ENCODE data around the gene GAB1.
"Not testable (repeated sequence)": the region's sequence is repeated elsewhere in the genome, so short reads cannot be mapped to it uniquely, and the experiment has no call there.

Gene GAB1

DNA sequence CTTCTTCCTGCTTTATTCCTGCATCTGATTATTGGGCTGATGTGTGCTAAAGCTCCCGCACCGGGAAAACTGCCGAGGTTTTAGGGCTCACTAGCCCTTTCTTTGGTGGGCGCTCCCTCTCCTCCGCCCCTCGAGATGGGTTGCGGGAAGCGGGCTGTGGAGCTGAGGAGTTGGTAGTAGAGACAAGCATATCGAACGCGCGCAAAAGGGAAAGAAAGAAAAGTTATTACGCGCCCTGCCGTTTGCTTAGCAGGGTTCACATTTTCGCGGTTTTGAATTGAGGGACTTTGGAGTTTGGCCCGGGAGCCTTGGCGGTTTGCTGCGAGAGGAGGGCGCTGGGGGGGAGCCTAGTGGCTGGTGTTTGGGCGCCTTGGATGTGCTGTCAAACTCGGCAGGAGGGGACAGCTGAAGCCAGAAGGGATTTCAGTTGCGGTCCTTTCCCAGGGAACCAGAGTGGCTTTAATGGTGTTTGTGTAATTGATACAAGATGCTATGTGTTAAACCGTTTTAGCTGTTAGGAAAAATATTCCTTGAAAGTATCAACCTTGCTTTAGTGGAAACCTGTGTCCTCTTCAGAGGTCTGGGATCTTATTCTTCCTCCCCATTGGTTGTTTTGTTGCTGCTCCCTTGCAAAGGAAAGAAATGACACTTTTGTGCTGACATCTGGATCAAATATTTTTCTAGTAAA lies 1.1 kb downstream of the GAB1 start:
- DNase-seq (ENCODE audit: low read depth in 2 of 3, low spot score in 2 of 3): no peak

DNA sequence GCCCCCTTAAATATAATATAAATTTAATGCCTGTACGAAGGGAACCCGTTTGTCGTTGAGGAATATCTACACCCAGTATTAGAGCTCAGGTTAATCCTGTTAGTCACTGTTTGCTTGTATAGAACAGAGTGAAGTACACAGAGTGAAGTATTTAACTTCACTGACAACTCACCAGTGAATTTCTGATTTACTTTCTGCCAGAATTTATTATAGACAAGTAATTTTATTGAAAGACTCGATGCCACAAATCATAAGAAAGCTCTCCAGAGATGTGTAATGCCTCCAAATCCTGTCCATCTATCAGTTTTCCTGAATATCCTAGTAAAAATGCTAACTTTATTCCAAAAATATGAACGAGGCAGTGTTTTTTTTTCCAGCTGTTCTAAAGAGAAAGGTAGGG lies 1.6 kb downstream of the GAB1 start:
- no peak for DNase-seq (ENCODE audit: low read depth in 2 of 3, low spot score in 2 of 3)

DNA sequence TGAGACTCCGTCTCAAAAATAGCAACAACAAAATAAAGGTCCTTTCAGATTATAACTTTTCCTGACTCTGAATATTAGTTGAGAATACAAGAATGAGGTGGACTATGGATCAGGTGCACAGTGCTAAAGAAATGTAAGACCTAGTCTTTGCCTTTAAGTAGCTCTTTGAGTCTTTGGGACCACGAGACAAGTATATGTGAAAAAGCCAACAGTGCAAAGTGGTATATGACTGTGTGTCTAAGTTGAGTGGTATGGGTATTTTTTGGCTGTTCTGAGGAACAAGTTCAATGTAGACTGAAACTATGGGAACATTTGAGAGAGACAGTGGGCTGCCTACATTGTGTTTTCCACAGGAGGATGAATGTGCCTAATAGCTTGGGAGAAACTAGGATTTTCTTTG lies 2.8 kb downstream of the GAB1 start:
- DNase-seq (ENCODE audit: low read depth in 2 of 3, low spot score in 2 of 3): no peak

DNA sequence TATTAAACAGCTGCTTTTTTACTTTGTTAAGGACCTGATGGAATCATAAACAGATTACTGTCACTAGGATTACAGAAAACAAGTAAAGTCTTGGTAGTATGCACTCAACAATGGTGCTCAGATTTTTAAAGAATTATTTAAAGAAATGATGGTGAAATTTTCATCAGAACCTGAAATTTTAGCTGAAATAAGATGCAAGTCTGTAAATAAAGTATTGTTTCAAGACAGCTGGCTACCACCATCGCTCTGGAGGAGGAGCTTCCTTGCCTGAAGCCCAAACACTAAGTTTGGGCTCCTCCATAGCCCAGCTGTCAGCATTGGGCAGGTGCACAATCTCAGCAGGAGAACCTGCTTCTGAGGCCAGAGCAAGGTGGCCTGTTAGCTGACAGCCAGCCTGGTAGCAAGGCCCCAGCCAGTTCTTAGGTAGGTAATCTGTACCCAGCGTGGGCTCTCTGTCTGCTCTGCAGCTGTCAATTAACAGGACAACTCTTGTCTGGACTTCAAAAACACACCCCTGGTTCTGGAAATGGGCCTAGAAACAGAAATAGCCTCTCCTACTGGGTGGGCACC lies 4.6 kb downstream of the GAB1 start:
- no peak for DNase-seq (ENCODE audit: low read depth in 2 of 3, low spot score in 2 of 3)

DNA sequence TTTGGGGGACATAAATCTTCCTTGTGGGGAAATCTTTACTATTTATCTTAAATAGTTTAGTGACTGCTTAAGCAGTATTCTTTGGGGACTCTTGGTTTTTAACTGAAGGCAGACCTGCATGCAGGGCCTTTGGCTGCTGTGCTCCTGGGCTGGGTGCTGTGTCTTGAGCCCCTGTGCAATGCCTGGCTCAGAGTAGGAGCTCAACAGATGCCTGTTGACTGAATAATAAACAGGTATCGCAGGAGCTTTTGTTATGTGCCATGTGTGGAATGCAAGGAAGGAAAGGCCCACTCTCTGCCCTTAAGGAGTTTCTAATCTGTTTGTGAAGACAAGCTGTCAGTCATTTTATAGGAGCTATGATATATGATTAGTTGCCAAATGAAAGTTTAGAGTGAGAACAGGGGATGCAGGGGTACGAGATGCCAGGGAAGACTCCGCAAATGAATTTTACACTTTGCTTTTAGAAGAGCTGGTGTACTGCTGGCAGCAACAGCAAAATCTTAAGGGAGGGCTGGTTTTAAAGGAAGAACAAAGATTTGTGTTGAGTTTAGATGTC lies 6.7 kb downstream of the GAB1 start:
- no peak for DNase-seq (ENCODE audit: low read depth in 2 of 3, low spot score in 2 of 3)

DNA sequence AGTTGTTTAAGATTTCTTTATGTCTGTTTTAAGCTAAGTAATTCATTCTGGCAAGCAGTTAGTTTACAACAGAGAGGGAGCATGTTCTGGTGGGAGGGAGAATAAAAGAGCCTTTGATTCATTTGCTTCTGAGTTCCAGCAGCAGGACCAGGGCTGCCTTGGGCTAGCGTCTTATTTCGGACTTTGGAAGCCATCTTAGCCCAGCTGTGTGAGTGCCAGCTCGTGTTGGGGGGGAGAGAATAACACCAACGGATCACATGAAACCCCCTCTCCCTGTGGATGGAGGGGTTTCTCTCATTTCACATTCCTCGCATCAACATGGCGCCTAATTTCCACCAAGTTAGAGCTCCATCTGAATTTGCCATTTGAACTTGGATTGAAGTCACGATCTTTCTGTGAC lies 7.4 kb downstream of the GAB1 start:
- no peak for DNase-seq (ENCODE audit: low read depth in 2 of 3, low spot score in 2 of 3)

DNA sequence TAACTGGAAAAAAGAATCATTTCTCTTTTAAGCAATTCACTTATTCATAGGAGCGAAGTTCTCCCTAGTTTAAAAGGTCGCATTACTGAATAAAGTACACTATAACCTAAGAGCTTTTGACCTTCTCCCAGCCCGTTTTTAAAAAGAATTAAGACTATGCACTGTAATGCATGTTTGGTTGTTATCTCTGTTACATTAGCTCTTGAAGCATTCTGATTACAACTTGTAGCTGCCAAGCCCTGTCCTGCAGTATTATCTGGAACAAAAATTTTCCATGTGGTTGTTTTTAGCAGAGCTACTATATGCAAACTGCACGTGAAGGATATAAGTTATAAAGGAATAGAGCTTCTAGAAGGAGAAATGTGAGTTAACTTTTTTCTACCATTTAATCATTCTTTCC lies 8.1 kb downstream of the GAB1 start:
- DNase-seq (ENCODE audit: low read depth in 2 of 3, low spot score in 2 of 3): no peak

DNA sequence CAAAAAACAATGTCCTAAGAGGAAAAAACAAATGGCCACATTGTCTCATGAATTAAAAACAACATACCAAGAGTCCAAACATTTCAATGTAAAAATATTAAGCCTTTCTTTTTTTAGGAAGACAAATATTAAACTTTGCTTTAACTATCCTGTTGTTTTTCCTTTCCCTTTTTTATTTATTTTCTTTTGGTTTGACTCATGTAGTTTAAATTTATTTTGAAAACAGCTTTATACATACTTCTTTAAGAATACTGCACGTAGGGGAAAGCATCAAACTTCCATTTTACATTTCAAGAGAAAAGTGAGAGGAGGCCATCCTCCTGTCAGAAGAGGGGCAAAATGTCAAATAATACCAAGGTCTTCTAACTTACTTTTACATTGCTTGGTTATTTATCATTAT lies 8.7 kb downstream of the GAB1 start:
- no peak for DNase-seq (ENCODE audit: low read depth in 2 of 3, low spot score in 2 of 3)

DNA sequence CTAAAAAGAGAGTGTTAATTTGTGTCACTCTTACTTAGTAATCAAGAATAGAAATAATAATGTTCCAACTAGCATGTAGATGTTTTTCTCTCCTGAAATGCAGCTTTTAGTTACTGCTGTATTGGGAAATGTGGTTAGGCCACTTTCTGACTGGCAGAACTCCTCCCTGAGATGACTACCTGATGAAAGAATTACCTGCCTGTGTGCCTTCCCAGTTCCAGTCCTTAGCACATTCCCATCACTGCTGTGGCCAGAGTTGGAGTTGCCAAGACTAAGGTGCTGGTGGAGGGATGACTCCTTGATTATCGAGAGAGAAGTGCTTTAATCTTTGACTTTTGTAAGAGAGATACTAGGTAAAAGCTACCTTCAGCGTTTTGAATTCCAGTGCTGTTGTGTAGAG lies 9.5 kb downstream of the GAB1 start:
- DNase-seq (ENCODE audit: low read depth in 2 of 3, low spot score in 2 of 3): no peak

DNA sequence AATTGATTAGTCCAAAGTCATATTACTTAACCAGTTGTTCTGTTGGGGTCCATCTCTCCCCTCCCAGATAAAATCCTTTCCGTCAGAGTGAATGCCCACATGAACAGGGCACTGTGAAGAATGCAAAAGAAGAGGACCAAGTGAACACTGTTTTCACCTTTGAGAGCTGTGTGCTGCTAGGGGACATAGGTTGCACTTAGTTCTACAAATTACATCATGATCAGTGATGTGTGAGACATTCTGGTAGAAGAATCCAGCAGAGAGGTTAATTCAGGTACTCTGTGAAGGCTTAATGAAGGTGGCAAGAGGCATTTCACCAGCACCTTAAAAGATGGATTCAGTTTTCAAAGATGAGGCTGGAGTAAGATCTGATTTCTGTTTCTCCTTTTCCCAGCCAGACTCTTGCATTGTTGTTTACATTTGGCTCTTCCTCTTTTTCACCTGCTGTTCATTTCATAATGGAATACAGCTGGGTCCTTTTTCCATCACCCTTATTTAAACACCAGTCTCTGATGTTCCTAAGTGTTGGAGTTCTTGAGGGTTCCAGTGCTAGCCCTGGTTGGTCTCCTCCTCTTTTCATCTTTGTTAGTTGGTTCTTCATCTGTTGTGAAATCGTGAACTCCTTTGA lies 10.9 kb downstream of the GAB1 start:
- DNase-seq (ENCODE audit: low read depth in 2 of 3, low spot score in 2 of 3): no peak

DNA sequence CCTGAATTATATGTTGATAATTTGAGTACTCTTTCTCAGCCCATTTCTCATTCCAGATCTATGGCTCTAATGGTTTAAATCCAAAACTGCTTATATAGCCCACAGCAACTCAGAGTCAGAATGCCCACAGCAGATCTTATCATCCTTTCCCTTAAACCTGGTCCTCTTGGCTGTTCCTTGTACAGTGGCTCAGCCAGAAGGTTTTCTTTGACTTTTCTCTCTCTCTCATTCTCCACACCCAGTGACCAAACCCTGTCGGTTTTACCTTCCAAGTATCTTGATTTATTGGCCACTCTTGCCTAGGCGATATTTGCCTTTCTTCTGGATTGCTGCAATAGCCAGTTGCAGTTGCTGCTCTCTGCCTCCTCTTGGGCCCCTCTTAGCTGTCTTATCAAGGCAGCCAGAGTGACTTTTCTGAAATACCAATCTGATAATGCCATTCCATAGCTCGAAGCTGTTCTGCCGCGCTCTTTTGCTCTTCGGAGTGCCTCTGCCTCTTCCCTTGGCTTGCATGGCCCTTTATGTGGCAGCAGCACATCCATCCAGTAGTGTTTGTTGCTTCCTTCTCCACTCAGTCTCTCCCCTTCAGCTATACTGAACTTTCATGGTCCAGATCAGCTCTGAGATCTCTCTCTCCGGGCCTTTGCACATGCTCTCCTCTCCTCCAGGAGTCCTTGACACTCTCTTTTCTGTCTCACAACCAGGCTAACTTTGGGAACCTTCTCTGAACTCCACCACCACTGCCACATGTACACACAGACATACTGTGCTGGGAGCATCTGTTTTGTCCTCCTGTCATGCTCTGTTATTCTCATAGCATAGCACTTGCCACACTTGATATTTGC lies 11.8 kb downstream of the GAB1 start:
- DNase-seq (ENCODE audit: low read depth in 2 of 3, low spot score in 2 of 3): no peak

DNA sequence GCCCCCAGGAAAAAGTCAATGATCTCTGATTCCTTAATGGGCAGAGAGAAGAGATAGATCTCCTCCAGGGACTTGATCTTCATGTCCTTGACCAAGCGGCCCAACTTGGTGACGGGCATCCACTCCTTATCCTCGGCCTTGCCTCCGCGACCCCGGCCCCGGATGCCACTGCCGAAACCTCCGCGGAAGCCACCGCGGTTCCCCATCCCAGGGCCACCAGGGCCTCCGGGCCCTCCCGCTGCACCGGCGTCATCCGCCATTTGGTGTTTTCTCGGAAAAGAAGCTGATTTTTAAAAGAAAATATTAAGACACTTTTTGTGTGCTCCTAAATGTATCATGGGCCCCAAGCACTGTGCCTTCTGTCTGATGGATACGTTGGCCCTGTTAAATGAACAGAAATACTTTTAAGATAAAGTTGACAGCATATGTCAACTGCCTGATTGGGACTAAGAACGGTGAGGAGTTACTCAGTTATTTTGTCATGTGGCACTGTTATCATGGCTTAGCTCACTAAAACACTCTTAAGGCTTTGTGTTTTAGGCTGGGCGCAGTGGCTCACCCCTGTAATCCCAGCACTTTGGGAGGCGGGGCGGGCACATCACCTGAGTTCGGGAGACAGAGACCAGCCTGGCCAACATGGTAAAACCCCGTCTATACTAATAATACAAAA lies 13.3 kb downstream of the GAB1 start:
- not testable (repeated sequence) for DNase-seq (ENCODE audit: low read depth in 2 of 3, low spot score in 2 of 3)

DNA sequence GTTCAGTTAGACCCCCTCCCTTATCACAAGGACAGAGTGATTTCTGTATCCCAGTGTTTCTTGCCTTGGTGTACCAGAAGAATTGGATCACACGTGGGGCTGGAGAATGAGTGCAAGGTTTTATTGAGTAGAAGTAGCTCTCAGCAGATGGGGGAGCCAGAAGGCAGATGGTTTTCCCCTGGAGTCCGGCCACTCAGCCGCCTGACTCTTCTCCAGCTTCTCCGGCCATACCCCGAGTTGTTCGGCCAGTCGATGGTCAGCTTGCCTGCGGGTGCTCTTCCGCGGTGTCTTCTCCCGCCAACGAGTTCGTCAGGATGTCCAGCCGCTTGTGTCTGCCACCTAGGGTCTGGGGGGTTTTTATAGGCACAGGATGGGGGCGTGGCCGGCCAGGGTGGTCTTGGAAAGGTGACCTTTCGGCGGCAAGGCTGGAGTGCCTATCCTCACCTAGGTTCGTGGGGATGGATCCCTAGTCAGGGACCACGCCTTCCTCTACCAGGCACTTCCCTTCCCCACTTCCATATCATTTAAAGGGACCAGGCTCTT lies 14.5 kb downstream of the GAB1 start:
- DNase-seq (ENCODE audit: low read depth in 2 of 3, low spot score in 2 of 3): no peak

DNA sequence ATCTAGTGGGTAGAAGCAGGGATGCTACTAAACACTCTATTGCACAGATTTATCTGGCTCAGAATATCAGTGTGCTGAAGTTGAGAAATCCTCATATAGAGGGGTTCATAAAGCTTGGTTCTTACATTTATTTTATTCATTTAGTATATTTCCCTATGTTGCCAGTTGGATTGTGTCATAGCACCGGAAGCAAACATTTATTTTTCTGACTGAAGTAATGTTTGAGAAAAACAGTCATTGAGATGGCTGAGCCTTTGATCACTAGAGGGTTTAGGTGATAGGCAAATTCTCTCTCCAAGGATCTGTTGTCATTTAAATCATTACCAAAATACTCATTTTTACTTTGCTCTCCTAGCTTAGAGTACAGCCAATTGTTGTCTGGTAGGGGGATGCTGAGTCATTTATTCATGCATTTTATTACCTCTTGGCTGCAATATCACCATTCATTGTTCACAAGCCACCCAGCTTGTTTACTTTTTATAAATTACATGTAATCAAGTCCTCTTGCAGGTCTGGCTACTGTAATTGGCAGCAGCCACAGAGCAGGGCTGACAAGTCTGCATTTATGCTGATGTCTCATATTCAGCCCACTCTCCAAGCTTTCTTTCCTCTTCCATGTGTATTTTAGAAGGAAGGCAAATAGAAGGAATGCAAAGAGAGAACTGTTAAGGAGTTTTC lies 15.2 kb downstream of the GAB1 start:
- no peak for DNase-seq (ENCODE audit: low read depth in 2 of 3, low spot score in 2 of 3)

DNA sequence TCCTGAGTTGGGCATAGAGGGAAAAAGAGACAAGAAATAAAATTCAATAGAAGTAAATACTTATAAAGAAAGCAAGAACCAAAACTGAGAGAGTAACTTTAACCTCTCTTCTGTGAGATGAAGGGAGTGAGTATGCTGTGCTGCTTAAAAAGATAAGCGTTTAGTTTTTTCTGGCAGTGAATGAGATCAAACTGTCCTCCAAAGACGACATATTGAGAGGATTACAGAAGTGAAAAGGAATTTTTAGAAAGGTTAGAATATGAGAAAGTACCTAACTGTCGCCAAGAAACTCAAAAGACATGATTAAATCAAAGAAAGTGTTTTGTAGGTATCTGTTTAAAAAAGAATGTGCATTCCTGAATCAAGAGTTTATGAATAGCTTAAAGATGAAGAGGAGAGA lies 16.0 kb downstream of the GAB1 start:
- no peak for DNase-seq (ENCODE audit: low read depth in 2 of 3, low spot score in 2 of 3)

DNA sequence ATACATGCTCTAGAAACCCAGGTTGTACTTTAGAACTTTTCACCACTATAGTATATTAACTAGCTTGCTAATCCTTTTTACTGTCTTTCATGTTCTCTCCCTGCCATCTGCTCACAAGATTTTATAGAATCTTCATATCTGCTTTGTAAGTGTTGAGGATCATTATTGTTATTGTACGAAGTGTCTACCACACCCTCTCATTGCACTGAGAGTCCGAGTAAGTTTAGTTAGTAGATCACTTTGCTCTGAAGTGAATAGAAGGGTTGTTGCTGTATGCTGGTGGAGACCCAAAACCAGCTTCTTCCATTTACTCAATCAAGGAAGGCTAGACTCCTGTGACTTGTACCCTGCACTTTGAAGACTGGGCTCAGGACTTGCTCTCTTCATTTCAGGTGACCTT lies 17.1 kb downstream of the GAB1 start:
- DNase-seq (ENCODE audit: low read depth in 2 of 3, low spot score in 2 of 3): no peak

DNA sequence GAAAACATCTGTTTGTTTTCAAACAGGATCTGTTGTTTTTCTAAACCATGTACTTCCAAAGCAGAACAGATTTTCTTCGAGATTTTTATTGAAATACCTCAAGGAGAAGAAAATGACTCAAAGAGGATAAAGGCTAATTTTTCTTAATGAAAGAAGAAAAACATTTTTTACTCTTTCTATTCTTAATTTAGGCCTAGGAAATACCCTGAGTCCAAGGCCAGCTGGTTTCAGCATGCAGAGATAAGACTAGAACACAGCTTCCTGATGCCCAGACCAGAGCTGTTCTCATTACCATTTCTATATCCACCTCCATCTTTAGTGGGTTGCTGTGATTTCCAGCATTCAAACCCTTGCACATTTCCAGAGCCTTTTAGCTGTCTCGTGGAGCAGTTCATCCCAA lies 18.3 kb downstream of the GAB1 start:
- no peak for DNase-seq (ENCODE audit: low read depth in 2 of 3, low spot score in 2 of 3)

DNA sequence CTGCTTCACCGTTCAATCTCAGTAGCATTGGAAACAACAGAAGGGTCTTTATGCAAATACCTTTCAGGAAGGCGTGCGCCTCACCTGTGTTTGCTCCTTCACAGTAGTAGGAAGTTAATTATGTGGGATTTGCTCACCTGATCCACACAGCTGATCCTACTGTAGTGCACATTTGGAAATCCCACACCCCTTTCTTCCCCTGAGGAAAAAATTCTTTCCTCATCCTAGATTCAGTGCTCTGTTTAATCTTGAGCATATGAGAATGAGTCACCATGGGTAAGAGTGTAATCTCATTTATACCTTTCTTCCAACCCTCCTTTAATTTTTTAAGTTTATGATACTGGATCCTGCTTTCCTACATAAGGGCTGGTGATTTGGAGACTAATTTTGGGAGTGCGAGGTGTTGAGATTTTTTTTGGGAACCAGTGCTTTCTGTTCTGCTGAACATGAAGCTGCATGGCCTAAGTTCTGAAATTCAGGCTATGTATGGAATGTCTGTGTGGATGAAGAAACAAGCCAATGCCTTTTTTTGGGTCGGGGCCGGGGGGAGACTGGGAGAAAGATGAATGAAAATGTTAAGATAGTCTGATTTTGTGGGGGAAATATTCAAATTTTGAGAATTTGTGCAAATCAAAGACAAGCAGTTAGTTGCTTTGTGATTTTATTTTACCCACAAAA lies 19.0 kb downstream of the GAB1 start:
- no peak for DNase-seq (ENCODE audit: low read depth in 2 of 3, low spot score in 2 of 3)

DNA sequence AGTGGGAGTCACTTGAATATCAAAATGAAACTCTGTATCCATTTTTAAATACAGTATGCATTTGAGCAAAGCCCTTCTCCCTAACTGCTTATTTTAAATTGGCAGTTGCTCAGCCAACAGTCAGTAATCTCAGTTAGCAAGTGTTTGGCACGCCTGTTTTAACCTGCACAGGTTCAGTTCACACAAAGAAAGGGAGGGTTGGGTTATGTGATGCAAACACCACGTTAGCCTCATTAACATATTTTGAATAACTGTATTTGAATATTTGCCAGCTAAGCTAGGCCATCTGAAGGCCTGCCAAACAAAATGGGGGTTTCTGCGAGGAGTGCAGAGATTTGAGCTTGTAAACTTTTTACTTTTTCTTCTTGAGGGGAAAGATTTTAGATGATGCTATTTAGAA lies 19.8 kb downstream of the GAB1 start:
- no peak for DNase-seq (ENCODE audit: low read depth in 2 of 3, low spot score in 2 of 3)
